SK-N-MC (cell line): ENCODE measurements around the gene CCDC6.

Experiments
- DNase-seq: peaks from one replicate; pipeline ENCODE4 v3.0.0-alpha.2; 2011; ENCODE audit warnings: low read depth, low spot score
- H3K27ac ChIP-seq: fragments of 200-600 bp; sonication (generic); 2 replicates; pipeline ENCODE4 v1.5.1; 2016; ENCODE audit warnings: mixed run types
- H3K36me3 ChIP-seq: fragments of 200-600 bp; sonication (generic); 2 replicates; pipeline ENCODE4 v1.6.1; 2017; ENCODE audit warnings: antibody characterized with exemption, low read length, mixed read lengths; ENCODE audit not compliant: insufficient read depth
- H3K4me3 ChIP-seq: fragments of 200-600 bp; sonication (generic); 2 replicates; pipeline ENCODE4 v1.5.1; 2016
- H3K9ac ChIP-seq: fragments of 200-600 bp; sonication (generic); 2 replicates; pipeline ENCODE4 v1.8.0; 2017; ENCODE audit warnings: mixed run types, mixed read lengths; ENCODE audit not compliant: insufficient read length
- H3K9me3 ChIP-seq: fragments of 200-600 bp; sonication (generic); 2 replicates; pipeline ENCODE4 v1.6.1; 2017; ENCODE audit warnings: low read depth, mild to moderate bottlenecking, antibody characterized with exemption, low read length, moderate library complexity, mixed read lengths
- EZH2 ChIP-seq: fragments of 200-600 bp; sonication (generic); IDR thresholded peaks from one replicate; pipeline ENCODE4 v1.6.1; 2017; ENCODE audit warnings: antibody characterized with exemption
- FOXP2 ChIP-seq: optimal IDR thresholded peaks from 2 replicates; pipeline ENCODE3; 2011; ENCODE audit warnings: mild to moderate bottlenecking, moderate library complexity; ENCODE audit not compliant: insufficient read depth; ENCODE audit errors: extremely low read length, control extremely low read depth
- POLR2AphosphoS5 ChIP-seq: IDR thresholded peaks from 2 replicates; pipeline ENCODE4 v1.6.1; 2012; ENCODE audit warnings: mild to moderate bottlenecking, low read depth, low read length, borderline replicate concordance

Gene CCDC6

DNA sequence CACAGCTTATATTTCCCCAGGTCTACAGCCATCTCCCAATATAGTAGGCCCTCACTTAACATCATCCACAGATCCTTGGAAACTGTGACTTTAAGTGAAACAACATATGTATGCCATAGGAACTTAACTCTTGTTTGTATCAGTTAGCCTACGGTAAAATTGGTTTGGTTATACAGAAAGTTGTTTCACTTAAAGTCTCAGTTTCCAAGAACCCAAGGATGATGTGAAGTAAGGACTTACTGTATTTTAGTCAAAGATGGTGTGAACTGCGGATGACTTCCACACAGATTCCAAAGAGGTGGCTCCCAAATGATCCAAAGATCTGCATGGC, 96.7 kb downstream of the CCDC6 start:
- Histone ChIP-seq H3K36me3 (peaks cover 6% of the 10 kb centered on the region; the same call in 1 of the 2 replicates), H3K4me3 (no peak overlapping the region), H3K27ac (no peak overlapping the region), H3K9ac (no peak overlapping the region), H3K9me3 (no peaks in the 10 kb centered on the region)
- TF ChIP-seq POLR2AphosphoS5: no peak
- no peak for TF ChIP-seq FOXP2
- DNase-seq: no peak

GRCh38 chr10:59808896-59809643, 97.3 kb downstream of the CCDC6 start:
- Histone ChIP-seq H3K4me3 (no peak overlapping the region), H3K27ac (no peak overlapping the region), H3K9me3 (no peaks in the 10 kb centered on the region), H3K36me3 (peaks cover 6% of the 10 kb centered on the region; the same call in 1 of the 2 replicates), H3K9ac (no peak overlapping the region)
- TF ChIP-seq POLR2AphosphoS5: no peak
- TF ChIP-seq FOXP2: no peak
- TF ChIP-seq EZH2: no peak
- DNase-seq: no peak

DNA sequence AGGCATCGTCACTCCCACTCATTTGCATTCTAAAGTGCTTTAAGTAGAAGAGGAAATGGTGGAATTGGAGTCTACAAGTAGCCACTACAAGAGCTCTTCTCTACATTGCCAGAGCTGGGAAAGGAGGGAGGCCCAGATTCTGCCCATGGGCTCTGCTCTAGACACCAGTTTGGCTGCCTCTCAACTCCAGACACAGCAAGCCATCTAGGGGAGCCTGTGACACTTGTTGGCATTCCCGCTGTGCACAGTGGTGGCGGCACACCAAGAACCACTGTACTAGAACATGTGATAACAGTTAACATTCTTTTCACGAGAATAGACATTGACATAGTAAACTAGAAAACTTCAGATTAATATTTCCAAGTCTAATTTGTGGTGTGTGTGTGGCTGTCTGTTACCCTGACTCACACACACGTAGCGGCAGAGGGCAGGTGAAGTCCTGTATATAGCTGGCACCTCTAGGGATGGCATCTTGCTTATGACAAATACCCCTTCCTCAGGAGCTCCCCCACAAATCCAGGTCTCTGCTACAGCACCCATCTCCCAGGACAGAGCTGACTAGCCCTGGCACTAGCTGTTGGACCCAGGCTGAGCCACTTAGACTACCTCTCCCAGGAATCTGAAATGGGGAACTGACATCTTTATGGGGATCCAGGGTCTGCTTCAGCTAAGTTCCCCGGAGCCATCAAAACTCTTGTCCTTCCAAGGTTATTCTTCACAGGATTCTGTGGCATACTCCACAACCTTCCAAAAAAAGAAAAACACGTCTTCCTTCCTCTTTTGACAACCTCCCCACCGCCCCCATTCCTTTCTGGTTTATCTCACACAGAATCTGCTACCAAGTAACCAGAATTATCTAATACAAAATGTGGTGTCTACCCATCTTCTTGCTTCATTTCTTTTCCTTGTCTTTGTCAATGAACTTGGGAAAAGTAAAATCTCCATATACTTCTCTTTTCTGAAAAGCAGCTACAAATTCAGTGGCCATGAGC, 98.4 kb downstream of the CCDC6 start:
- no peak for DNase-seq
- H3K9me3 ChIP-seq: no peaks in the 10 kb centered on the region
- H3K4me3 ChIP-seq: no peak overlapping the region
- H3K27ac ChIP-seq: no peak overlapping the region
- TF ChIP-seq FOXP2 (no peak), EZH2 (no peak), POLR2AphosphoS5 (no peak)
- no peak overlapping the region for H3K9ac ChIP-seq
- H3K36me3 ChIP-seq: peaks cover 6% of the 10 kb centered on the region; the same call in 1 of the 2 replicates

- Histone ChIP-seq H3K9ac (no peak overlapping the region), H3K36me3 (no peaks in the 10 kb centered on the region; the same call in 1 of the 2 replicates), H3K4me3 (no peak overlapping the region), H3K9me3 (no peaks in the 10 kb centered on the region), H3K27ac (no peak overlapping the region)
- no peak for DNase-seq
- TF ChIP-seq EZH2 (no peak), FOXP2 (no peak), POLR2AphosphoS5 (no peak)
Observed at GRCh38 chr10:59805014-59805413, 101.3 kb downstream of the CCDC6 start.

GRCh38 chr10:59804220-59804619, 102.1 kb downstream of the CCDC6 start:
- Histone ChIP-seq H3K27ac (no peak overlapping the region), H3K4me3 (no peak overlapping the region), H3K9me3 (no peaks in the 10 kb centered on the region), H3K36me3 (no peaks in the 10 kb centered on the region; the same call in 1 of the 2 replicates), H3K9ac (no peak overlapping the region)
- no peak for TF ChIP-seq POLR2AphosphoS5
- TF ChIP-seq EZH2: no peak
- no peak for TF ChIP-seq FOXP2
- no peak for DNase-seq

- H3K27ac ChIP-seq: no peak overlapping the region
- no peak for DNase-seq
- no peak overlapping the region for H3K4me3 ChIP-seq
- TF ChIP-seq EZH2 (no peak), POLR2AphosphoS5 (no peak), FOXP2 (no peak)
- H3K9me3 ChIP-seq: no peaks in the 10 kb centered on the region
- no peaks in the 10 kb centered on the region; the same call in 1 of the 2 replicates for H3K36me3 ChIP-seq
- no peak overlapping the region for H3K9ac ChIP-seq
Observed at GRCh38 chr10:59803714-59804113, 102.6 kb downstream of the CCDC6 start.

- no peak for TF ChIP-seq FOXP2
- TF ChIP-seq EZH2: no peak
- TF ChIP-seq POLR2AphosphoS5: no peak
- peaks cover 3% of the 10 kb centered on the region; the same call in 1 of the 2 replicates for H3K36me3 ChIP-seq
Observed at GRCh38 chr10:59801171-59801570, 105.2 kb downstream of the CCDC6 start.

DNA sequence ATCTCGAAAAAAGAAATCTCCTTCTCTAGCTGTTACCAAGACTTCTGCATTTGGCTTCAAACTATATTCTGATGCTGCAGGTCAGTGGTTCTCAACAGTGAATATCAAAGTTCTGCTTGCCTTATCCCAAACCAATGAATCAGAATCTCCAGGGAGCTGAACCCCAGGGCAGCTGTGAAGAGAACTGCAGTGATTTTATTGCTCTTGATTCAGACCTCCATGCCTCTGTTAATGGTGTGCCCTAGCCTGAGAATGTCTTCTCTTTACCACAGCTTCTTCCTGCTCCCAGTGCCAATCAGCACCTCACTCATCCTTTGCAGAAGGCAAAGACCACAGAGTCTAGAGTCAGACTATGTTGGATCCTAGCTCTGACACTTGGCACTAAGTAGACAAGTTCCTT, 106.9 kb downstream of the CCDC6 start:
- no peak overlapping the region for H3K9ac ChIP-seq
- H3K27ac ChIP-seq: no peak overlapping the region
- H3K4me3 ChIP-seq: no peak overlapping the region
- H3K36me3 ChIP-seq: peaks cover 3% of the 10 kb centered on the region; the same call in 1 of the 2 replicates
- no peaks in the 10 kb centered on the region for H3K9me3 ChIP-seq
- DNase-seq: no peak
- TF ChIP-seq EZH2 (no peak), POLR2AphosphoS5 (no peak), FOXP2 (no peak)

More at GRCh38 chr10:59801171-59801570, 105.2 kb downstream of the CCDC6 start:
- Histone ChIP-seq H3K4me3 (no peak overlapping the region), H3K27ac (no peak overlapping the region), H3K9ac (no peak overlapping the region), H3K9me3 (no peaks in the 10 kb centered on the region)
- DNase-seq: no peak
